H1 (cell line): ENCODE data around the gene TRIM41. TPM values are rescaled to one million over a fixed set of nuclear protein-coding genes. Genes with fewer than 3 reads are reported as not detected.

Source experiments
- CTCF ChIA-PET: fragments of 300-600 bp; sonication (Branson Sonifier 250); formaldehyde crosslinking; loops from one replicate; lab custom pipeline; 2021; ENCODE audit not compliant: partially characterized antibody; lab: Charles Lee
- POLR2A ChIA-PET: fragments of 300-600 bp; sonication (Branson Sonifier 250); formaldehyde crosslinking; loops from one replicate; lab custom pipeline; 2021; ENCODE audit warnings: inconsistent platforms; ENCODE audit not compliant: partially characterized antibody; lab: Charles Lee
- DNase-seq, 2 experiments: peaks; one replicate each; pipeline versions ENCODE4 v3.0.0 to v3.0.0-alpha.2; 2010 to 2022; ENCODE audit warnings: low spot score in 2 of 2, low read depth in 1 of 2, mixed read lengths in 1 of 2
- FAIRE-seq: peaks from 2 replicates; lab custom pipeline; 2011; peaks lifted over from hg19 to GRCh38; lab: Jason Lieb, UNC
- H2AFZ ChIP-seq: 2 replicates; pipeline ENCODE4 v1.8.1; 2012; ENCODE audit warnings: low read length, inconsistent platforms
- H2AK5ac ChIP-seq: 2 replicates; pipeline ENCODE4 v1.6.1; 2013; ENCODE audit warnings: low read depth, low read length
- H2BK120ac ChIP-seq: replicated peaks from 2 replicates; pipeline ENCODE3; 2013; ENCODE audit warnings: low read depth, low read length, inconsistent platforms
- H2BK12ac ChIP-seq: 2 replicates; pipeline ENCODE4 v1.6.1; 2013; ENCODE audit warnings: low read depth, low read length
- H2BK15ac ChIP-seq: 2 replicates; pipeline ENCODE4 v1.6.1; 2013; ENCODE audit warnings: low read length
- H2BK20ac ChIP-seq: 2 replicates; pipeline ENCODE4 v1.6.1; 2013; ENCODE audit warnings: low read length
- H2BK5ac ChIP-seq: 2 replicates; pipeline ENCODE4 v1.6.1; 2013; ENCODE audit warnings: low read depth, low read length
- H3K14ac ChIP-seq: 2 replicates; pipeline ENCODE4 v1.6.1; 2013; ENCODE audit warnings: inconsistent platforms; ENCODE audit not compliant: insufficient read length
- H3K18ac ChIP-seq: 2 replicates; pipeline ENCODE4 v1.6.1; 2013; ENCODE audit warnings: low read length; ENCODE audit errors: extremely low read depth
- H3K23ac ChIP-seq: 2 replicates; pipeline ENCODE4 v1.6.1; 2013; ENCODE audit warnings: inconsistent platforms; ENCODE audit not compliant: insufficient read length
- H3K23me2 ChIP-seq: 2 replicates; pipeline ENCODE4 v1.6.1; 2013; ENCODE audit warnings: low read depth, low read length
- H3K27ac ChIP-seq: 2 replicates; pipeline ENCODE4 v1.6.1; 2011; ENCODE audit warnings: low read depth, low read length, inconsistent platforms
- H3K27me3 ChIP-seq, 4 experiments: replicated peaks in 1 of 4; 1 replicate in 1 of 4; 2 replicates in 3 of 4; pipeline versions ENCODE4 v1.6.1 to v1.8.1; 2011 to 2013; ENCODE audit warnings: low read length in 3 of 4, mild to moderate bottlenecking in 3 of 4, inconsistent platforms in 2 of 4, mixed read lengths in 2 of 4, moderate library complexity in 1 of 4; ENCODE audit not compliant: control insufficient read depth in 3 of 4, insufficient read depth in 3 of 4; ENCODE audit errors: extremely low read depth in 1 of 4
- H3K36me3 ChIP-seq, 4 experiments: 2 replicates each; pipeline versions ENCODE4 v1.6.1 to v1.8.1; 2011 to 2013; ENCODE audit warnings: mild to moderate bottlenecking in 4 of 4, low read length in 3 of 4, moderate library complexity in 2 of 4, control low read depth in 1 of 4, inconsistent platforms in 1 of 4; ENCODE audit not compliant: insufficient read depth in 4 of 4, control insufficient read depth in 2 of 4
- H3K4ac ChIP-seq: replicated peaks from 2 replicates; pipeline ENCODE3; 2013; ENCODE audit warnings: low read length, low read depth, mixed read lengths, inconsistent platforms; ENCODE audit not compliant: insufficient read length
- H3K4me1 ChIP-seq, 4 experiments: replicated peaks in 1 of 4; 1 replicate in 1 of 4; 2 replicates in 3 of 4; pipeline versions ENCODE4 v1.6.1 to v1.8.1; 2011 to 2013; ENCODE audit warnings: low read length in 3 of 4, inconsistent platforms in 2 of 4, mixed read lengths in 1 of 4; ENCODE audit not compliant: insufficient read depth in 4 of 4, control insufficient read depth in 3 of 4
- H3K4me2 ChIP-seq, 2 experiments: 2 replicates each; pipeline versions ENCODE4 v1.6.1 to v1.8.1; 2011 to 2013; ENCODE audit warnings: low read depth in 2 of 2, low read length in 2 of 2, control low read depth in 1 of 2, inconsistent platforms in 1 of 2, mild to moderate bottlenecking in 1 of 2; ENCODE audit not compliant: insufficient read depth in 1 of 2
- H3K4me3 ChIP-seq, 4 experiments: fragments of 200-600, 300-600 bp in 1 of 4; sonication (generic), shearing (Covaris generic), sonication (Bioruptor Twin) in 1 of 4; 2 replicates each; pipeline versions ENCODE4 v1.5.1 to v1.8.1; 2011 to 2016; ENCODE audit warnings: low read length in 4 of 4, low read depth in 3 of 4, control low read depth in 2 of 4, inconsistent platforms in 2 of 4, mild to moderate bottlenecking in 2 of 4, mixed read lengths in 1 of 4, moderate library complexity in 1 of 4; ENCODE audit not compliant: insufficient read depth in 2 of 4; ENCODE audit errors: extremely low read depth in 1 of 4
- H3K56ac ChIP-seq: replicated peaks from 2 replicates; pipeline ENCODE3; 2013; ENCODE audit warnings: low read depth, mild to moderate bottlenecking, mixed read lengths, low read length, inconsistent platforms; ENCODE audit not compliant: insufficient read length
- H3K79me1 ChIP-seq: 2 replicates; pipeline ENCODE4 v1.6.1; 2013; ENCODE audit warnings: low read depth, low read length, control low read depth
- H3K79me2 ChIP-seq, 2 experiments: 2 replicates each; pipeline versions ENCODE4 v1.6.1 to v1.8.1; 2012 to 2013; ENCODE audit warnings: low read length in 2 of 2, mild to moderate bottlenecking in 2 of 2, inconsistent platforms in 1 of 2; ENCODE audit not compliant: insufficient read depth in 2 of 2, control insufficient read depth in 1 of 2
- H3K9ac ChIP-seq, 4 experiments: replicated peaks in 1 of 4; 1 replicate in 1 of 4; 2 replicates in 3 of 4; pipeline versions ENCODE4 v1.6.1 to v1.8.1; 2011 to 2013; ENCODE audit warnings: low read depth in 3 of 4, low read length in 3 of 4, control low read depth in 2 of 4, mild to moderate bottlenecking in 2 of 4, moderate library complexity in 2 of 4, inconsistent platforms in 1 of 4; ENCODE audit errors: extremely low read depth in 1 of 4
- H3K9me3 ChIP-seq, 2 experiments: 2 replicates each; pipeline versions ENCODE4 v1.6.1 to v1.8.1; 2012 to 2013; ENCODE audit warnings: mild to moderate bottlenecking in 2 of 2, moderate library complexity in 2 of 2, control low read depth in 1 of 2, inconsistent platforms in 1 of 2, low read depth in 1 of 2, low read length in 1 of 2, mixed read lengths in 1 of 2; ENCODE audit not compliant: insufficient read depth in 2 of 2
- H4K20me1 ChIP-seq, 2 experiments: replicated peaks in 1 of 2; 2 replicates each; pipeline versions ENCODE3 to v1.8.1; 2011 to 2013; ENCODE audit warnings: inconsistent platforms in 2 of 2, low read length in 2 of 2, mild to moderate bottlenecking in 1 of 2; ENCODE audit not compliant: insufficient read depth in 2 of 2, control insufficient read depth in 1 of 2
- H4K5ac ChIP-seq: 2 replicates; pipeline ENCODE4 v1.6.1; 2013; ENCODE audit warnings: low read length, low read depth, mixed read lengths, inconsistent platforms; ENCODE audit not compliant: insufficient read length
- H4K8ac ChIP-seq: 2 replicates; pipeline ENCODE4 v1.8.0; 2013; ENCODE audit warnings: mild to moderate bottlenecking, moderate library complexity, low read length, inconsistent platforms; ENCODE audit not compliant: insufficient read depth; ENCODE audit errors: extremely low read depth
- H4K91ac ChIP-seq: replicated peaks from 2 replicates; pipeline ENCODE3; 2013; ENCODE audit warnings: low read length, mixed read lengths, inconsistent platforms; ENCODE audit not compliant: insufficient read length
- CBX5 ChIP-seq: fragments of 300-800, 300-1000 bp; sonication (generic); IDR thresholded peaks from 2 replicates; pipeline ENCODE4 v1.7.1; 2016; ENCODE audit warnings: antibody characterized with exemption, low read length, low read depth
- EZH2 ChIP-seq: fragments of 200-600 bp; sonication (generic); IDR thresholded peaks from 2 replicates; pipeline ENCODE4 v1.7.1; 2012; ENCODE audit warnings: low read depth, mild to moderate bottlenecking, moderate library complexity, low read length, inconsistent platforms; ENCODE audit not compliant: severe bottlenecking
- KDM4A ChIP-seq: IDR thresholded peaks from one replicate; pipeline ENCODE4 v1.7.1; 2012; ENCODE audit warnings: low read depth, mild to moderate bottlenecking, moderate library complexity, low read length, inconsistent platforms; ENCODE audit not compliant: severe bottlenecking
- MAX ChIP-seq: IDR thresholded peaks from 2 replicates; pipeline ENCODE4 v1.6.1; 2012; ENCODE audit warnings: inconsistent platforms
- NRF1 ChIP-seq: IDR thresholded peaks from 2 replicates; pipeline ENCODE4 v1.6.1; 2011; ENCODE audit warnings: mild to moderate bottlenecking, low read depth, low read length, improper control_type of control experiment
- RBBP5 ChIP-seq: IDR thresholded peaks from 2 replicates; pipeline ENCODE4 v1.7.1; 2012; ENCODE audit warnings: low read depth, mild to moderate bottlenecking, inconsistent platforms, low read length, moderate library complexity, borderline replicate concordance
- SIX5 ChIP-seq: IDR thresholded peaks from 2 replicates; pipeline ENCODE4 v1.6.1; 2011; ENCODE audit warnings: mild to moderate bottlenecking, low read depth, low read length
- SUZ12 ChIP-seq: fragments of 200-600 bp; sonication (generic); IDR thresholded peaks from 2 replicates; pipeline ENCODE4 v1.6.1; 2012; ENCODE audit warnings: mild to moderate bottlenecking, inconsistent platforms, low read length, moderate library complexity, mixed read lengths
- TCF12 ChIP-seq: IDR thresholded peaks from 2 replicates; pipeline ENCODE4 v1.6.1; 2011; ENCODE audit warnings: low read depth, mild to moderate bottlenecking, low read length
- YY1 ChIP-seq: IDR thresholded peaks from 2 replicates; pipeline ENCODE4 v1.6.1; 2011; ENCODE audit warnings: low read depth, mild to moderate bottlenecking, low read length
- WGBS, 2 experiments: shearing (Covaris generic) in 1 of 2; methylation state at CpG; one replicate each; pipeline versions ENCODE4 v1.1.6 to v1.1.7; 2013 to 2015; ENCODE audit warnings: low lambda C conversion rate in 2 of 2, mixed read lengths in 2 of 2, inconsistent platforms in 1 of 2, low coverage in 1 of 2, missing lambda C conversion rate in 1 of 2; ENCODE audit not compliant: insufficient replicate concordance in 2 of 2, insufficient coverage in 1 of 2, insufficient read length in 1 of 2; ENCODE audit errors: extremely low coverage in 1 of 2, missing lambda C conversion rate in 1 of 2; 5-methylcytosine and 5-hydroxymethylcytosine counted together
- polyA plus RNA-seq, 7 experiments: library from polyadenylated mRNA; depleted of rRNA in 3 of 7; stranded (reverse) in 5 of 7; unstranded in 2 of 7; fragments of >200 nt in 5 of 7; fragments of 200-250 nt in 2 of 7; gene quantifications; 1 replicate in 5 of 7; 2 replicates in 1 of 7; 4 replicates in 1 of 7; pipeline versions ENCODE4 v1.2.1 to v1.2.3, GENCODE V29; 2011 to 2013; ENCODE audit warnings: missing spikeins in 2 of 7, mixed read lengths in 2 of 7
- total RNA-seq: library from RNA; stranded (reverse); fragmentation: NEBNext Ultra II Directional; extraction: Animal tissue kit (Norgen Biotek cat#: 25700); gene quantifications from 2 replicates; pipeline ENCODE4 v1.2.1, GENCODE V29; 2021

Gene TRIM41
- total and polyA plus RNA-seq, 2 of the 8 experiments (the other 6 are each of a cell fraction or from before 2014, with no cell fraction given), result 12.9 to 21.6 TPM

GRCh38 chr5:181204826-181205760, 18.0 kb upstream of the TRIM41 start, which contains the start of gene TRIM7:
Gene TRIM7, minus strand, starts transcription at chr5:181205196. Its CDS starts 86 bp downstream, at chr5:181205110.
- Histone ChIP-seq H3K79me2 (no peaks in the 10 kb centered on the region), H2AK5ac (no peak within 1 kb of the TSS), H3K14ac (no peak within 1 kb of the TSS), H3K23ac (no peak within 1 kb of the TSS), H3K9me3 (no peaks in the 10 kb centered on the region), H3K36me3 (peaks cover 0 to 7% (median 0%) of the 10 kb centered on the region in 4 experiments; a peak in 1 of 8 replicates), H3K56ac (no peak within 1 kb of the TSS), H4K5ac (no peak within 1 kb of the TSS), H2BK120ac (no peak within 1 kb of the TSS), H3K9ac (peak within 1 kb of the TSS in 1 of 4 experiments; percentile 54; a peak in 3 of 7 replicates), H3K27me3 (peaks cover 28 to 64% (median 52%) of the 10 kb centered on the region in 4 experiments), H4K20me1 (peaks cover under 1 to 2% of the 10 kb centered on the region in 2 experiments), H2BK20ac (no peak within 1 kb of the TSS), H4K91ac (no peak within 1 kb of the TSS), H3K4me3 (peak within 1 kb of the TSS; percentile 55 to 87 (median 80)), H3K4me1 (peaks cover 0 to 13% (median 8%) of the 10 kb centered on the region in 4 experiments; a peak in 6 of 7 replicates), H4K8ac (peak within 1 kb of the TSS; percentile 81; the same call in 1 of the 2 replicates), H2AFZ (peak within 1 kb of the TSS; percentile 8; the same call in 1 of the 2 replicates), H3K23me2 (peaks cover 24% of the 10 kb centered on the region), H3K79me1 (no peaks in the 10 kb centered on the region), H3K27ac (no peak within 1 kb of the TSS), H2BK12ac (peak within 1 kb of the TSS; percentile 68; the same call in 1 of the 2 replicates), H2BK5ac (no peak within 1 kb of the TSS), H3K4ac (no peak within 1 kb of the TSS), H3K4me2 (peak within 1 kb of the TSS; percentile 93 to 99), H2BK15ac (peak within 1 kb of the TSS; percentile 46; the same call in 1 of the 2 replicates), H3K18ac (no peak within 1 kb of the TSS; the same call in 1 of the 2 replicates)
- 2% methylated on average over 69 of the region's 94 CpGs; no CpG with 5 or more reads in 1 of the 2 experiments for WGBS, 2 experiments
- DNase-seq (no peak), FAIRE-seq (no peak)
- ChIA-PET POLR2A (interaction anchor here (1.3 to 8.4 kb wide), 5 partner anchors 13 to 56 kb away, joined by 5 to 90 read pairs (median 32); partner anchors contain the start of genes RACK1 and TRIM52), CTCF (interaction anchor here (0.8 to 14.5 kb wide), 5 partner anchors 8 to 69 kb away, joined by 3 to 197 read pairs (median 7); no protein-coding TSS in a partner anchor)
- TF ChIP-seq RBBP5 (peak; percentile 60; the same call in 1 of the 2 replicates), EZH2 (peak; percentile 76), CBX5 (no peak), MAX (0 out of 2 replicates have a peak, but pooled peaks have one; percentile 0), NRF1 (no peak), SIX5 (no peak), SUZ12 (peak; percentile 43), KDM4A (peak; percentile 68), YY1 (no peak), TCF12 (no peak)
